Muscle of back (tissue), 11 donors: ENCODE results near the gene GALNT17. TPM values are rescaled to one million over a fixed set of nuclear protein-coding genes. Genes with fewer than 3 reads are reported as not detected.
A peak's percentile ranks its signal among the peaks of the same experiment; 100 is the strongest.
"Not testable (repeated sequence)": the region's sequence is repeated elsewhere in the genome, so short reads cannot be mapped to it uniquely, and the experiment has no call there.

Experiments used
- DNase-seq, 3 donors: peaks; one replicate each; pipeline versions ENCODE4 v3.0.0 to v3.0.0-alpha.2; 2013
- polyA plus RNA-seq, 10 donors: library from polyadenylated mRNA; unstranded; fragments of 120-200 nt; gene quantifications; one replicate each; pipeline ENCODE4 v1.2.1, GENCODE V29; 2013; ENCODE audit not compliant: insufficient read length in 10 of 10

GALNT17 gene
- polyA plus RNA-seq, 10 donors: 26.9 to 44.8 (median 33.3) TPM

GRCh38 chr7:71155236-71155635 lies 23.3 kb downstream of the GALNT17 start:
- no peak for DNase-seq

GRCh38 chr7:71157757-71158156 lies 25.8 kb downstream of the GALNT17 start:
- DNase-seq: no peak

- no peak for DNase-seq
Measured at GRCh38 chr7:71165708-71166107, 33.8 kb downstream of the GALNT17 start.

GRCh38 chr7:71171476-71171875 lies 39.5 kb downstream of the GALNT17 start:
- peak; percentile 49 to 81 (median 65) for DNase-seq

GRCh38 chr7:71173955-71174354 lies 42.0 kb downstream of the GALNT17 start:
- peak; percentile 43 to 59 (median 57) for DNase-seq

GRCh38 chr7:71182438-71182935 lies 50.5 kb downstream of the GALNT17 start:
- DNase-seq: no peak

- no peak for DNase-seq
Measured at GRCh38 chr7:71184136-71184535, 52.2 kb downstream of the GALNT17 start.

- no peak for DNase-seq
Measured at GRCh38 chr7:71184609-71185008, 52.7 kb downstream of the GALNT17 start.

GRCh38 chr7:71186535-71187057 lies 54.7 kb downstream of the GALNT17 start:
- no peak for DNase-seq

- peak in 1 of 3 donors; percentile 43 for DNase-seq
Measured at GRCh38 chr7:71191771-71192170, 59.8 kb downstream of the GALNT17 start.

- no peak for DNase-seq
Measured at GRCh38 chr7:71193099-71193810, 61.3 kb downstream of the GALNT17 start.

GRCh38 chr7:71198391-71198790 lies 66.4 kb downstream of the GALNT17 start:
- no peak for DNase-seq

- DNase-seq: no peak
Measured at GRCh38 chr7:71198887-71199286, 66.9 kb downstream of the GALNT17 start.

- no peak for DNase-seq
Measured at GRCh38 chr7:71206184-71206583, 74.2 kb downstream of the GALNT17 start.

GRCh38 chr7:71208881-71209280 lies 76.9 kb downstream of the GALNT17 start:
- DNase-seq: peak in 2 of 3 donors; percentile 29 to 30

- not testable (repeated sequence) for DNase-seq
Measured at GRCh38 chr7:71209484-71209883, 77.5 kb downstream of the GALNT17 start.

- no peak for DNase-seq
Measured at GRCh38 chr7:71210220-71210619, 78.3 kb downstream of the GALNT17 start.

- not testable (repeated sequence) for DNase-seq
Measured at GRCh38 chr7:71212433-71212832, 80.5 kb downstream of the GALNT17 start.

GRCh38 chr7:71216211-71216610 lies 84.3 kb downstream of the GALNT17 start:
- DNase-seq: no peak

GRCh38 chr7:71220210-71220695 lies 88.3 kb downstream of the GALNT17 start:
- no peak for DNase-seq

- no peak for DNase-seq
Measured at GRCh38 chr7:71221049-71221448, 89.1 kb downstream of the GALNT17 start.

GRCh38 chr7:71221549-71221948 lies 89.6 kb downstream of the GALNT17 start:
- no peak for DNase-seq

GRCh38 chr7:71227126-71227525 lies 95.2 kb downstream of the GALNT17 start:
- no peak for DNase-seq
